Measurements from ENCODE around the gene P2RX5. TPM values are rescaled to one million over a fixed set of nuclear protein-coding genes. Genes with fewer than 3 reads are reported as not detected.

Gene P2RX5
- polyA plus RNA-seq, 1 donor (not counting 4 experiments of a cell fraction or from before 2014, with no cell fraction given), result 0.43 TPM

GRCh38 chr17:3683054-3683511 is 12.9 kb downstream of the P2RX5 start:
- dilution Hi-C loops (cut with MboI; ENCODE audit: extremely low pct_ligation_motif_present, low sequenced_read_pairs), result no loop called here
- H3K36me3 ChIP-seq (ENCODE audit: control insufficient read depth in 2 of 2, extremely low read depth in 1 of 2, insufficient read depth in 2 of 2, low read length in 2 of 2), result no peaks in the 10 kb centered on the region
- no peak overlapping the region for H3K9ac ChIP-seq (ENCODE audit: control insufficient read depth, extremely low read depth, insufficient read depth, low read length)
- FAIRE-seq, result peak; percentile 71
- no peaks in the 10 kb centered on the region for H3K9me1 ChIP-seq (ENCODE audit: control insufficient read depth, extremely low read depth, insufficient read depth, low read length)
- TF ChIP-seq, protein P1, sequence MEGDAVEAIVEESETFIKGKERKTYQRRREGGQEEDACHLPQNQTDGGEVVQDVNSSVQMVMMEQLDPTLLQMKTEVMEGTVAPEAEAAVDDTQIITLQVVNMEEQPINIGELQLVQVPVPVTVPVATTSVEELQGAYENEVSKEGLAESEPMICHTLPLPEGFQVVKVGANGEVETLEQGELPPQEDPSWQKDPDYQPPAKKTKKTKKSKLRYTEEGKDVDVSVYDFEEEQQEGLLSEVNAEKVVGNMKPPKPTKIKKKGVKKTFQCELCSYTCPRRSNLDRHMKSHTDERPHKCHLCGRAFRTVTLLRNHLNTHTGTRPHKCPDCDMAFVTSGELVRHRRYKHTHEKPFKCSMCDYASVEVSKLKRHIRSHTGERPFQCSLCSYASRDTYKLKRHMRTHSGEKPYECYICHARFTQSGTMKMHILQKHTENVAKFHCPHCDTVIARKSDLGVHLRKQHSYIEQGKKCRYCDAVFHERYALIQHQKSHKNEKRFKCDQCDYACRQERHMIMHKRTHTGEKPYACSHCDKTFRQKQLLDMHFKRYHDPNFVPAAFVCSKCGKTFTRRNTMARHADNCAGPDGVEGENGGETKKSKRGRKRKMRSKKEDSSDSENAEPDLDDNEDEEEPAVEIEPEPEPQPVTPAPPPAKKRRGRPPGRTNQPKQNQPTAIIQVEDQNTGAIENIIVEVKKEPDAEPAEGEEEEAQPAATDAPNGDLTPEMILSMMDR (optimal IDR thresholded peaks at IDR 0.05 in 1 of 3, IDR thresholded peaks at IDR 0.05 in 1 of 3, conservative IDR thresholded peaks at IDR 0.05 in 1 of 3; ENCODE audit: extremely low read depth in 1 of 3, insufficient read depth in 2 of 3, low read length in 3 of 3), result peak; percentile 95 to 98 (median 96)
- TF ChIP-seq EZH2 (IDR thresholded peaks at IDR 0.05; ENCODE audit: low read length), result no peak
- no peaks in the 10 kb centered on the region for H3K4me1 ChIP-seq (ENCODE audit: control insufficient read depth, extremely low read depth, insufficient read depth, low read length)
- no peak overlapping the region for H2AFZ ChIP-seq (ENCODE audit: control insufficient read depth, low read length)
- no peaks in the 10 kb centered on the region for H3K9me3 ChIP-seq (ENCODE audit: control insufficient read depth, low read depth, low read length)
- no peak overlapping the region for H3K4me3 ChIP-seq (ENCODE audit: control insufficient read depth in 2 of 3, extremely low read depth in 1 of 3, insufficient read depth in 2 of 3, low read depth in 1 of 3, low read length in 3 of 3)
- H3K27me3 ChIP-seq (ENCODE audit: control insufficient read depth, extremely low read depth, insufficient read depth, low read length), result peaks cover 15% of the 10 kb centered on the region
- H3K79me2 ChIP-seq (ENCODE audit: control insufficient read depth, insufficient read depth, low read length), result no peaks in the 10 kb centered on the region
- no peak for DNase-seq (ENCODE audit: low read depth, low spot score)
- H3K27ac ChIP-seq (ENCODE audit: control insufficient read depth, insufficient read depth, low read length), result no peak overlapping the region
- no peaks in the 10 kb centered on the region for H4K20me1 ChIP-seq (ENCODE audit: control insufficient read depth, extremely low read depth, insufficient read depth, low read length)
- no peak overlapping the region for H3K4me2 ChIP-seq (ENCODE audit: control insufficient read depth, extremely low read depth, insufficient read depth, low read depth, low read length)

DNA sequence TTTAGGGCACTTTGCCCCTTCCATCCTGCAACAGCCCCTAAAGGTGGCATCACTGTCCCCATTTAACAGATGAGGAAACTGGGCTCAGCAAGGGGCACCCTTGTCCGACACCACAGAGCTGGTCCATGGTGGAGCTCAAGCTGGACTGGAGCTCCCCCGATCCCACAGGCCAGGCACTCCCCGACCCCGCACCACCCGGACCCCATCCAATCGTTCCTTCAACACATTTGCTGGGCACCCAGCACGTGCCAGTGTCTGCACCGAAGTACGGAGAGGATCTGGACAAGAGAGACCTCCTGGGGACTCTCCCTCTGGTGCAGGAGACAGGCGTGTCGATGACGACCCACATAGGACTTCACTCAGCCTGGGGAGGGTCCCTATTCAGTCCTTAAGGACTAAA is 13.9 kb downstream of the P2RX5 start:
- Histone ChIP-seq H3K4me1 (ENCODE audit: control insufficient read depth, extremely low read depth, insufficient read depth, low read length) (no peaks in the 10 kb centered on the region), H3K9ac (ENCODE audit: control insufficient read depth, extremely low read depth, insufficient read depth, low read length) (no peak overlapping the region), H3K36me3 (ENCODE audit: control insufficient read depth in 2 of 2, extremely low read depth in 1 of 2, insufficient read depth in 2 of 2, low read length in 2 of 2) (no peaks in the 10 kb centered on the region), H3K4me2 (ENCODE audit: control insufficient read depth, extremely low read depth, insufficient read depth, low read depth, low read length) (no peak overlapping the region), H3K9me1 (ENCODE audit: control insufficient read depth, extremely low read depth, insufficient read depth, low read length) (no peaks in the 10 kb centered on the region), H4K20me1 (ENCODE audit: control insufficient read depth, extremely low read depth, insufficient read depth, low read length) (no peaks in the 10 kb centered on the region), H3K27me3 (ENCODE audit: control insufficient read depth, extremely low read depth, insufficient read depth, low read length) (peaks cover 15% of the 10 kb centered on the region), H3K4me3 (ENCODE audit: control insufficient read depth in 2 of 3, extremely low read depth in 1 of 3, insufficient read depth in 2 of 3, low read depth in 1 of 3, low read length in 3 of 3) (no peak overlapping the region), H3K79me2 (ENCODE audit: control insufficient read depth, insufficient read depth, low read length) (no peaks in the 10 kb centered on the region), H2AFZ (ENCODE audit: control insufficient read depth, low read length) (no peak overlapping the region), H3K9me3 (ENCODE audit: control insufficient read depth, low read depth, low read length) (no peaks in the 10 kb centered on the region), H3K27ac (ENCODE audit: control insufficient read depth, insufficient read depth, low read length) (no peak overlapping the region)
- TF ChIP-seq, protein P1 (optimal IDR thresholded peaks at IDR 0.05 in 1 of 3, IDR thresholded peaks at IDR 0.05 in 1 of 3, conservative IDR thresholded peaks at IDR 0.05 in 1 of 3; ENCODE audit: extremely low read depth in 1 of 3, insufficient read depth in 2 of 3, low read length in 3 of 3), result no peak
- TF ChIP-seq EZH2 (IDR thresholded peaks at IDR 0.05; ENCODE audit: low read length), result no peak
- FAIRE-seq (no peak), DNase-seq (ENCODE audit: low read depth, low spot score) (no peak)
- dilution Hi-C loops (cut with MboI; ENCODE audit: extremely low pct_ligation_motif_present, low sequenced_read_pairs), result no loop called here

Measured in keratinocyte (primary cell).